HUES64 (cell line): Measurements from ENCODE around the gene VEZT.
"Not testable (repeated sequence)": the region's sequence is repeated elsewhere in the genome, so short reads cannot be mapped to it uniquely, and the experiment has no call there.

ENCODE experiments used
- H3K27ac ChIP-seq: 2 replicates; pipeline ENCODE4 v1.7.0; 2013; ENCODE audit warnings: low read depth, low read length, inconsistent platforms
- H3K27me3 ChIP-seq: 2 replicates; pipeline ENCODE4 v1.6.1; 2013; ENCODE audit warnings: mild to moderate bottlenecking, low read length; ENCODE audit not compliant: insufficient read depth
- H3K36me3 ChIP-seq: 2 replicates; pipeline ENCODE4 v1.6.1; 2013; ENCODE audit warnings: mild to moderate bottlenecking, low read length; ENCODE audit not compliant: insufficient read depth
- H3K4me1 ChIP-seq: 2 replicates; pipeline ENCODE4 v1.6.1; 2013; ENCODE audit warnings: mild to moderate bottlenecking, low read length, moderate library complexity; ENCODE audit not compliant: insufficient read depth
- H3K4me3 ChIP-seq: 2 replicates; pipeline ENCODE4 v1.5.1; 2013; ENCODE audit warnings: mild to moderate bottlenecking, low read length, moderate library complexity
- H3K9ac ChIP-seq: 2 replicates; pipeline ENCODE4 v1.6.1; 2013; ENCODE audit warnings: mild to moderate bottlenecking, low read depth, low read length
- H3K9me3 ChIP-seq: 2 replicates; pipeline ENCODE4 v1.6.1; 2013; ENCODE audit warnings: low read depth, low read length; ENCODE audit not compliant: insufficient read depth
- WGBS: fragments of 150-250, 120-280 bp; methylation state at CpG from one replicate; pipeline ENCODE4 v1.1.7; 2013; ENCODE audit warnings: missing lambda C conversion rate; 5-methylcytosine and 5-hydroxymethylcytosine counted together

The VEZT gene

GRCh38 chr12:95227818-95228356 lies 10.3 kb downstream of the VEZT start:
- WGBS: 100% methylated on average over 1 of the region's 3 CpGs
- Histone ChIP-seq H3K9me3 (0 out of 2 replicates have a peak, but pooled peaks cover 1% of the 10 kb centered on the region), H3K36me3 (peaks cover 15% of the 10 kb centered on the region), H3K27ac (no peak overlapping the region), H3K4me3 (no peak overlapping the region), H3K9ac (no peak overlapping the region), H3K27me3 (no peaks in the 10 kb centered on the region), H3K4me1 (peaks cover 8% of the 10 kb centered on the region; the same call in 1 of the 2 replicates)

GRCh38 chr12:95228617-95229016 lies 11.0 kb downstream of the VEZT start:
- Histone ChIP-seq H3K9ac (no peak overlapping the region), H3K4me1 (peaks cover 8% of the 10 kb centered on the region; the same call in 1 of the 2 replicates), H3K27ac (no peak overlapping the region), H3K9me3 (0 out of 2 replicates have a peak, but pooled peaks cover 4% of the 10 kb centered on the region), H3K27me3 (no peaks in the 10 kb centered on the region), H3K36me3 (peaks cover 19% of the 10 kb centered on the region), H3K4me3 (no peak overlapping the region)
- WGBS: 93% methylated on average over 2 of the region's 2 CpGs

- Histone ChIP-seq H3K4me3 (no peak overlapping the region), H3K4me1 (peaks cover 8% of the 10 kb centered on the region; the same call in 1 of the 2 replicates), H3K36me3 (peaks cover 23% of the 10 kb centered on the region), H3K9ac (no peak overlapping the region), H3K27me3 (no peaks in the 10 kb centered on the region), H3K9me3 (0 out of 2 replicates have a peak, but pooled peaks cover 4% of the 10 kb centered on the region), H3K27ac (no peak overlapping the region)
- WGBS: 90% methylated on average over 7 of the region's 7 CpGs
Observed at GRCh38 chr12:95229636-95230035, 12.0 kb downstream of the VEZT start.

- H3K4me3 ChIP-seq: no peak overlapping the region
- no peak overlapping the region for H3K9ac ChIP-seq
- no peaks in the 10 kb centered on the region for H3K27me3 ChIP-seq
- H3K4me1 ChIP-seq: peaks cover 8% of the 10 kb centered on the region; the same call in 1 of the 2 replicates
- H3K36me3 ChIP-seq: peaks cover 19% of the 10 kb centered on the region
- 0 out of 2 replicates have a peak, but pooled peaks cover 4% of the 10 kb centered on the region for H3K9me3 ChIP-seq
- H3K27ac ChIP-seq: no peak overlapping the region; the same call in 1 of the 2 replicates
Observed at GRCh38 chr12:95230313-95230712, 12.7 kb downstream of the VEZT start.

GRCh38 chr12:95231190-95231589 lies 13.6 kb downstream of the VEZT start:
- Histone ChIP-seq H3K36me3 (peaks cover 19% of the 10 kb centered on the region), H3K4me1 (peaks cover 8% of the 10 kb centered on the region; the same call in 1 of the 2 replicates), H3K27me3 (no peaks in the 10 kb centered on the region), H3K4me3 (no peak overlapping the region), H3K27ac (no peak overlapping the region; the same call in 1 of the 2 replicates), H3K9me3 (0 out of 2 replicates have a peak, but pooled peaks cover 4% of the 10 kb centered on the region), H3K9ac (no peak overlapping the region)
- WGBS: 91% methylated on average over 1 of the region's 2 CpGs

GRCh38 chr12:95234187-95234586 lies 16.6 kb downstream of the VEZT start:
- peaks cover 23% of the 10 kb centered on the region for H3K36me3 ChIP-seq
- H3K27ac ChIP-seq, H3K9me3 ChIP-seq, H3K9ac ChIP-seq, H3K4me3 ChIP-seq, H3K27me3 ChIP-seq, H3K4me1 ChIP-seq: not testable (repeated sequence)
- 98% methylated on average over 14 of the region's 14 CpGs for WGBS

- H3K36me3 ChIP-seq: peaks cover 23% of the 10 kb centered on the region
- WGBS: 95% methylated on average over 31 of the region's 31 CpGs
- not testable (repeated sequence) for H3K9me3 ChIP-seq, H3K4me1 ChIP-seq, H3K27me3 ChIP-seq, H3K4me3 ChIP-seq, H3K27ac ChIP-seq, H3K9ac ChIP-seq
Observed at GRCh38 chr12:95235621-95236020, 18.0 kb downstream of the VEZT start.

GRCh38 chr12:95237315-95237714 lies 19.7 kb downstream of the VEZT start:
- H3K4me3 ChIP-seq: no peak overlapping the region
- no peaks in the 10 kb centered on the region for H3K4me1 ChIP-seq
- no peaks in the 10 kb centered on the region for H3K27me3 ChIP-seq
- H3K36me3 ChIP-seq: peaks cover 30% of the 10 kb centered on the region
- H3K27ac ChIP-seq: no peak overlapping the region
- no CpG with 5 or more reads among the region's 1 CpG for WGBS
- no peak overlapping the region for H3K9ac ChIP-seq
- H3K9me3 ChIP-seq: 0 out of 2 replicates have a peak, but pooled peaks cover 4% of the 10 kb centered on the region

- WGBS: no CpG with 5 or more reads among the region's 1 CpG
- Histone ChIP-seq H3K27me3 (no peaks in the 10 kb centered on the region), H3K9me3 (no peaks in the 10 kb centered on the region), H3K36me3 (peaks cover 30% of the 10 kb centered on the region), H3K4me3 (no peak overlapping the region), H3K27ac (no peak overlapping the region), H3K9ac (no peak overlapping the region), H3K4me1 (no peaks in the 10 kb centered on the region)
Observed at GRCh38 chr12:95238150-95238549, 20.5 kb downstream of the VEZT start.

- H3K9ac ChIP-seq: no peak overlapping the region
- H3K27me3 ChIP-seq: no peaks in the 10 kb centered on the region
- H3K4me3 ChIP-seq: no peak overlapping the region
- H3K4me1 ChIP-seq: no peaks in the 10 kb centered on the region
- H3K36me3 ChIP-seq: peaks cover 33% of the 10 kb centered on the region
- H3K9me3 ChIP-seq: no peaks in the 10 kb centered on the region
- H3K27ac ChIP-seq: no peak overlapping the region
Observed at GRCh38 chr12:95239216-95239615, 21.6 kb downstream of the VEZT start.

- H3K27me3 ChIP-seq, H3K4me1 ChIP-seq, H3K9me3 ChIP-seq, H3K27ac ChIP-seq, H3K4me3 ChIP-seq, H3K9ac ChIP-seq: not testable (repeated sequence)
- 94% methylated on average over 2 of the region's 2 CpGs for WGBS
- peaks cover 29% of the 10 kb centered on the region for H3K36me3 ChIP-seq
Observed at GRCh38 chr12:95239835-95240234, 22.2 kb downstream of the VEZT start.

GRCh38 chr12:95240556-95240955 lies 22.9 kb downstream of the VEZT start:
- Histone ChIP-seq H3K27me3 (no peaks in the 10 kb centered on the region), H3K9me3 (no peaks in the 10 kb centered on the region)
- 93% methylated on average over 2 of the region's 2 CpGs for WGBS

More at GRCh38 chr12:95240556-95240955, 22.9 kb downstream of the VEZT start:
- peaks cover 33% of the 10 kb centered on the region for H3K36me3 ChIP-seq
- H3K4me3 ChIP-seq: no peak overlapping the region
- no peak overlapping the region for H3K9ac ChIP-seq
- no peaks in the 10 kb centered on the region for H3K4me1 ChIP-seq
- H3K27ac ChIP-seq: no peak overlapping the region
